GM23248 (cell line): ENCODE data around the gene TBC1D1. TPM values are rescaled to one million over a fixed set of nuclear protein-coding genes. Genes with fewer than 3 reads are reported as not detected.

ENCODE experiments used
- DNase-seq: peaks from one replicate; pipeline ENCODE4 v3.0.0-alpha.2; 2015
- H2AFZ ChIP-seq: fragments of 200-600 bp; sonication (generic); 2 replicates; pipeline ENCODE4 v1.6.1; 2016; ENCODE audit warnings: antibody characterized with exemption
- H3F3A ChIP-seq: fragments of 200-600 bp; sonication (generic); 2 replicates; pipeline ENCODE4 v1.6.1; 2016; ENCODE audit warnings: mild to moderate bottlenecking, antibody characterized with exemption, mixed run types; ENCODE audit not compliant: insufficient read depth
- H3K27ac ChIP-seq: fragments of 200-600 bp; sonication (generic); 2 replicates; pipeline ENCODE4 v1.5.1; 2016; ENCODE audit warnings: mild to moderate bottlenecking
- H3K27me3 ChIP-seq: fragments of 200-600 bp; sonication (generic); replicated peaks from 2 replicates; pipeline ENCODE4 v1.6.1; 2016; ENCODE audit warnings: mild to moderate bottlenecking; ENCODE audit not compliant: insufficient read depth
- H3K36me3 ChIP-seq: fragments of 200-600 bp; sonication (generic); 2 replicates; pipeline ENCODE4 v1.6.1; 2016; ENCODE audit warnings: low read depth, mild to moderate bottlenecking
- H3K4me1 ChIP-seq: fragments of 200-600 bp; sonication (generic); 2 replicates; pipeline ENCODE4 v1.6.1; 2016; ENCODE audit warnings: mild to moderate bottlenecking; ENCODE audit not compliant: insufficient read depth
- H3K4me2 ChIP-seq: fragments of 200-600 bp; sonication (generic); one replicate; pipeline ENCODE4 v1.6.1; 2016; ENCODE audit warnings: mild to moderate bottlenecking; ENCODE audit not compliant: unreplicated experiment
- H3K4me3 ChIP-seq: fragments of 200-600 bp; sonication (generic); 2 replicates; pipeline ENCODE4 v1.5.1; 2016; ENCODE audit warnings: mild to moderate bottlenecking
- H3K79me2 ChIP-seq: fragments of 200-600 bp; sonication (generic); 2 replicates; pipeline ENCODE4 v1.6.1; 2016; ENCODE audit warnings: mild to moderate bottlenecking; ENCODE audit not compliant: insufficient read depth
- H3K9ac ChIP-seq: fragments of 200-600 bp; sonication (generic); 2 replicates; pipeline ENCODE4 v1.6.1; 2016; ENCODE audit warnings: mild to moderate bottlenecking
- H3K9me2 ChIP-seq: fragments of 200-600 bp; sonication (generic); 2 replicates; pipeline ENCODE4 v1.6.1; 2016; ENCODE audit warnings: mixed run types, mild to moderate bottlenecking, moderate library complexity; ENCODE audit not compliant: insufficient read depth
- H3K9me3 ChIP-seq: fragments of 200-600 bp; sonication (generic); one replicate; pipeline ENCODE4 v1.6.1; 2017; ENCODE audit warnings: low read depth
- H4K20me1 ChIP-seq: fragments of 200-600 bp; sonication (generic); 2 replicates; pipeline ENCODE4 v1.6.0; 2016; ENCODE audit not compliant: insufficient read depth
- EZH2 ChIP-seq: fragments of 200-600 bp; sonication (generic); IDR thresholded peaks from 2 replicates; pipeline ENCODE4 v1.6.1; 2018; ENCODE audit warnings: antibody characterized with exemption, mild to moderate bottlenecking; ENCODE audit not compliant: insufficient read depth, poor library complexity, severe bottlenecking
- EZH2phosphoT487 ChIP-seq: fragments of 200-600 bp; sonication (generic); IDR thresholded peaks from 2 replicates; pipeline ENCODE4 v1.6.1; 2018; ENCODE audit warnings: antibody characterized with exemption, moderate library complexity, mild to moderate bottlenecking, low read depth; ENCODE audit not compliant: insufficient read depth
- WGBS, 2 experiments: methylation state at CpG; one replicate each; pipeline ENCODE4 v1.1.6; 2015 to 2017; ENCODE audit warnings: low lambda C conversion rate in 2 of 2, low coverage in 1 of 2; ENCODE audit errors: missing lambda C conversion rate in 2 of 2; 5-methylcytosine and 5-hydroxymethylcytosine counted together
- in situ Hi-C: fragments of 300-500 bp; cut with MboI; formaldehyde crosslinking; loops from 2 replicates; pipeline ENCODE4 v1.15.0; 2020
- polyA plus RNA-seq: library from polyadenylated mRNA; unstranded; fragments of >200 nt; fragmentation: Nextera tagmentation; extraction: Ambion mirVana; gene quantifications from 2 replicates; pipeline ENCODE4 v1.2.1, GENCODE V29; 2016
- total RNA-seq: library from RNA; depleted of rRNA; stranded (reverse); fragments of >200 nt; shearing (Covaris generic); gene quantifications from 2 replicates; pipeline ENCODE4 v1.2.3, GENCODE V29; 2014

Gene TBC1D1
- total and polyA plus RNA-seq, 2 experiments from 2014 or later: 12.4 to 34.6 TPM

DNA sequence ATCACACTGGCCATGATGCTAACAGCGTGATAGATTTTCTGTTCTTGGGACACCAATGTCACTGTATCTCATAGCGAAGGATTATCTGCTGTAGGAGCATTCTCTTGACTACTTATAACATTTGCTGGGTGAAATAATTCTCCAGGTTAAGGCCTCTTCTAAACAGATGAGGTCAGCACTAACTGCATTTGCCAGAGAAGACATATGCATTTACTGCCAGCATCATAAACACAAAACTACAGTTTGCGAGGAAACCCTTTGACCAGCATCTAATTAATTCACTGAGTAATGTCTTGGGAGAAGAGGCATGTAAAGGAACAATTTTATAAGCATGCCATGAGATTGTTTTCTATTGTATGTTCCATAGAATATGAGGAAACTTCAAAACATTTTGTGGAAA lies 13.9 kb downstream of the TBC1D1 start:
- Histone ChIP-seq H3K4me2 (no peak overlapping the region), H3K27me3 (peaks cover 57% of the 10 kb centered on the region), H3K36me3 (no peaks in the 10 kb centered on the region), H3K79me2 (no peaks in the 10 kb centered on the region), H3F3A (no peaks in the 10 kb centered on the region), H2AFZ (no peak overlapping the region), H3K4me3 (no peak overlapping the region), H4K20me1 (no peaks in the 10 kb centered on the region), H3K9me2 (no peaks in the 10 kb centered on the region), H3K9ac (no peak overlapping the region), H3K4me1 (no peaks in the 10 kb centered on the region), H3K27ac (no peak overlapping the region), H3K9me3 (no peaks in the 10 kb centered on the region)
- WGBS, 2 experiments: 74% methylated on average over 3 of the region's 3 CpGs
- in situ Hi-C loops: no loop called here
- no peak for DNase-seq
- TF ChIP-seq EZH2phosphoT487 (no peak), EZH2 (no peak)

DNA sequence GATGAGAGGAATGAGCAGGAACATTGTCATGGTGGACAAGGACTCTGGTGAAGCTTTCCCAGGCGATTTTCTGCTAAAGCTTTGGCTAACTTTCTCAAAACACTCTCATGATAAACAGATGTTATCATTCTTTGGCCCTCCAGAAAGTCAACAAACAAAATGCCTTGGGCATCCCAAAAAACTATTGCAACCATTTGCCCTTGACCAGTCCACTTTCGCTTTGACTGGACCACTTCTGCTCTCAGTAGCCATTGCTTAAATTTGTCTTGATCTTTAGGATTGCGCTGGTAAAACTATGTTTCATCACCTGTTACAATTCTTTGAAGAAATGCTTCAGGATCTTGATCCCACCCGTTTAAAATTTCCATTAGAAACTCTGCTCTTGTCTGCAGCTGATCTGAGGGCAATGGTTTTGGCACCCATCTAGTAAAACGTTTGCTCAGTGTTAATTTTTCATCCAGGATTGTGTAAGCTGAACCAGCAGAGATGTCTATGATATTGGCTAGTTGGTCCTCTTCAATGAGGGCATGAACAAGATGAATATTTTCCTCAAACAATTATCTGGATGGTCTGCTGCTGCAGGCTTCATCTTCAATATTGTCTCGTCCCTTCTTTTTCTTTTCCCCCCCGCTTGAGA lies 14.8 kb downstream of the TBC1D1 start:
- H3F3A ChIP-seq: no peaks in the 10 kb centered on the region
- no peaks in the 10 kb centered on the region for H3K4me1 ChIP-seq
- no peaks in the 10 kb centered on the region for H3K79me2 ChIP-seq
- no peaks in the 10 kb centered on the region for H3K9me3 ChIP-seq
- no peak overlapping the region for H3K4me2 ChIP-seq
- no peak for DNase-seq
- H3K9ac ChIP-seq: no peak overlapping the region
- H3K36me3 ChIP-seq: no peaks in the 10 kb centered on the region
- H3K27ac ChIP-seq: no peak overlapping the region
- no peak overlapping the region for H3K4me3 ChIP-seq
- TF ChIP-seq EZH2phosphoT487 (no peak), EZH2 (no peak)
- in situ Hi-C loops: no loop called here
- no peaks in the 10 kb centered on the region for H4K20me1 ChIP-seq
- WGBS, 2 experiments: 22 to 29% methylated on average over 7 of the region's 7 CpGs
- H2AFZ ChIP-seq: no peak overlapping the region
- H3K27me3 ChIP-seq: peaks cover 57% of the 10 kb centered on the region
- no peaks in the 10 kb centered on the region for H3K9me2 ChIP-seq

DNA sequence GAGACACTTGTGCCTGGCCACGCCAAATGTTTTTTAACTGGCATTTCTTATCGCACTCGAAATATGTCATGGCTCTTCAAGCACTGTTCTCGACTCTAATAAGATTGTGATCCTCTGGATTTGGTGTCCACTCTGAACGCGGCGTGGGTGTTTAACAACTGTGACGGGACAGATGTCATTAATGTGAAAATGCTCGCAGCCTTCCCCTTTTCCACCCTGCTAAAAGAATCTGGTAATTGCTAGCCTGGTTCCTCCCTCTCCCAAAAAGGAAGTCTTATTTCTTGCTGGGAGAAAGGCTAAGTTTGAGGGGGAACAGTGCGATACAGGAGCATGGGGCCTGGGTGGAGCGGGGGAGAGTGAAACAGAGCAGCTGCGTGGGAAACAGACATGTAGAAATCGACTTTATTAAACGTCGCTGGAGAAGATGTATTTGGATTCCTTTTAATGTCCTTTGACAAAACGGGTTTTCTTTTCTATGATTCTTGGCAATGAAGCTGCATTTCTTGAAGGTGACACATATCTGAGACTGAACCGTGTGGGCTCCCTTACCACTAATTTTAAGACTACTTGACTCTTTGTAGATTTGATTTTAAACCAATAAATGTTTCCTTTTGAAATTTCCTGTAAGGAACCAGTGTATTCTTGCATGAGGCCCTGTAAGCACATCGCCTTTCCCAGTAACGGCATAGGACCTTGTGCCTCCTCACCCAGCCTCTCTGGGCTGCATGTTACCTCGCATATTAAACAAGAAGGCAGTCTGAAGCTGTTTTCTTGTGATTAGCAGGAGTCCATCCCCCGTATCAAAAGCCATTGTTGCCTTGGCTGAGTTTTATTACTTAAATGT lies 17.8 kb downstream of the TBC1D1 start:
- no peaks in the 10 kb centered on the region for H4K20me1 ChIP-seq
- TF ChIP-seq EZH2: no peak
- no peak for TF ChIP-seq EZH2phosphoT487
- no peak overlapping the region for H3K9ac ChIP-seq
- no peak overlapping the region for H2AFZ ChIP-seq
- in situ Hi-C loops: no loop called here
- no peak overlapping the region for H3K4me3 ChIP-seq
- peaks cover 36% of the 10 kb centered on the region for H3K27me3 ChIP-seq
- 45 to 47% methylated on average over 21 of the region's 21 CpGs for WGBS, 2 experiments
- no peaks in the 10 kb centered on the region for H3K9me3 ChIP-seq
- H3K4me2 ChIP-seq: no peak overlapping the region
- DNase-seq: peak; percentile 38
- H3K36me3 ChIP-seq: no peaks in the 10 kb centered on the region
- H3K79me2 ChIP-seq: no peaks in the 10 kb centered on the region
- H3K27ac ChIP-seq: no peak overlapping the region
- no peaks in the 10 kb centered on the region for H3K4me1 ChIP-seq
- no peaks in the 10 kb centered on the region for H3K9me2 ChIP-seq
- H3F3A ChIP-seq: no peaks in the 10 kb centered on the region

DNA sequence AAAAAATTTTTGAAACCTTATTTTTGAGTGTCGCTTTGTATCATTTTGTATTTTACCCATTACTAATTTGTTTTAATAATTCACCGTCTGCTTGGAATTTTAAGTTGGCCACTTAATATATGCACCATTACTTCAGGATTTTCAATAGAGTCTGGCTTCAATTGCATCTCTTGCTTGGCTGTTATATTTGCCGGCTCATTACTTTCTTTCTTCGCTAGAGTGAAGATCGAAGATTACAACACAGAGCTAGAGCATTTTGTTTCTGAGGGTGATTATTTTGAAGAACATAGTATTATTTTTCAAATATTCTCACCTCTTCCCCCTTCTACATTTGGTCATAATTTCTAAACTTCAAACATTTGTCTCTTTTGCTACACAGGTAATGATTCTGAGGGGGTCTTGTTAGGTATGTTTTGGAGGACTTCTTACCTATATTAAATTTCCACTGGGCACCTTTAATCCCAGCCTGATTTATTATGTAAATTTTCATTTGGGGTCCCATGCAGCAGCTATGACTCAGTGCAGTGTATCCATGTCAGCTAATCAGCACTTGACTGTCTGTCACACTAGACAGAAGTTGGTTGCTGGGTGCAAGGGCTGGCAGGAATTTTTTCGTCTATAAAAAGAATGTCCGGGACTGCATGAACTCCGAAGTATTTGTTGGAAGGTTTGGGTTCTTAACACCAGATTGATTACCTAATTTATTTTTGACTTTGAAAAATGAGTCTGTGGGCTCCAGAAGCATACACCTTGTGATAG lies 18.6 kb downstream of the TBC1D1 start:
- Histone ChIP-seq H3K27me3 (peaks cover 29% of the 10 kb centered on the region), H3K4me2 (no peak overlapping the region), H3K9me2 (no peaks in the 10 kb centered on the region), H3K9me3 (no peaks in the 10 kb centered on the region), H3K4me3 (no peak overlapping the region), H2AFZ (no peak overlapping the region), H3K36me3 (no peaks in the 10 kb centered on the region), H3F3A (no peaks in the 10 kb centered on the region), H3K9ac (no peak overlapping the region), H4K20me1 (no peaks in the 10 kb centered on the region), H3K79me2 (no peaks in the 10 kb centered on the region), H3K27ac (no peak overlapping the region), H3K4me1 (no peaks in the 10 kb centered on the region)
- in situ Hi-C loops: no loop called here
- TF ChIP-seq EZH2phosphoT487 (no peak), EZH2 (no peak)
- no peak for DNase-seq
- WGBS, 2 experiments: 64 to 68% methylated on average over 8 of the region's 8 CpGs
